A549 (cell line): ENCODE results near the gene CELA3B. TPM values are rescaled to one million over a fixed set of nuclear protein-coding genes. Genes with fewer than 3 reads are reported as not detected.

Experiments
- ATAC-seq, 2 experiments: fragments of 200-7000 bp in 1 of 2; fragments of >200 bp in 1 of 2; cut with Nextera tagmentation in 1 of 2; cut with Tn5 transposase in 1 of 2; 3 replicates each; pipeline versions ENCODE4 v1.8.0 to v1.9.1; 2018 to 2020; ENCODE audit warnings: mild to moderate bottlenecking in 1 of 2, moderate library complexity in 1 of 2
- CTCF ChIA-PET: fragments of 300-600 bp; sonication (Branson Sonifier 250); formaldehyde crosslinking; extraction: SDS; loops from one replicate; lab custom pipeline; 2021; ENCODE audit warnings: antibody characterized with exemption, inconsistent platforms; lab: Yijun Ruan, JAX
- POLR2A ChIA-PET: fragments of 350-600 bp; formaldehyde crosslinking; extraction: SDS; loops from one replicate; lab custom pipeline; 2021; ENCODE audit warnings: antibody characterized with exemption, inconsistent platforms; lab: Yijun Ruan, JAX
- DNase-seq, 2 experiments: peaks; one replicate each; pipeline versions ENCODE4 v3.0.0 to v3.0.0-alpha.2; 2011 to 2016; ENCODE audit warnings: low read depth in 1 of 2, low spot score in 1 of 2
- FAIRE-seq: peaks from 2 replicates; lab custom pipeline; 2011; peaks lifted over from hg19 to GRCh38; lab: Jason Lieb, UNC
- H3K27ac ChIP-seq, 2 experiments: fragments of >200 bp; sonication (Bioruptor Twin); formaldehyde crosslinking; 3 replicates each; pipeline ENCODE4 v1.5.1; 2016 to 2017
- H3K4me1 ChIP-seq: fragments of >200 bp; sonication (Bioruptor Twin); formaldehyde crosslinking; 3 replicates; pipeline ENCODE4 v1.6.1; 2016
- H3K4me2 ChIP-seq: fragments of >200 bp; sonication (Bioruptor Twin); formaldehyde crosslinking; 3 replicates; pipeline ENCODE4 v1.6.1; 2016
- H3K4me3 ChIP-seq: fragments of >200 bp; sonication (Bioruptor Twin); formaldehyde crosslinking; 3 replicates; pipeline ENCODE4 v1.5.1; 2016
- H3K9me3 ChIP-seq: fragments of >200 bp; sonication (Bioruptor Twin); formaldehyde crosslinking; 3 replicates; pipeline ENCODE4 v1.6.1; 2016
- CBX2 ChIP-seq: fragments of 200-600 bp; sonication (generic); IDR thresholded peaks from 2 replicates; pipeline ENCODE4 v1.6.1; 2016; ENCODE audit warnings: low read depth, mild to moderate bottlenecking, borderline replicate concordance
- CHD2 ChIP-seq: fragments of 150-350 bp; IDR thresholded peaks from 2 replicates; pipeline ENCODE4 v1.6.1; 2014; ENCODE audit warnings: low read length; ENCODE audit not compliant: partially characterized antibody
- CTCF ChIP-seq: fragments of >200 bp; sonication (Bioruptor Twin); formaldehyde crosslinking; IDR thresholded peaks from 3 replicates; pipeline ENCODE4 v1.5.1; 2016
- ELK1 ChIP-seq: fragments of 150-350 bp; IDR thresholded peaks from 2 replicates; pipeline ENCODE4 v1.6.1; 2014; ENCODE audit warnings: low read depth, mild to moderate bottlenecking, low read length
- FOSB ChIP-seq: fragments of 250-450 bp; sonication (Bioruptor Pico); IDR thresholded peaks from 2 replicates; pipeline ENCODE4 v1.5.0; 2020; ENCODE audit warnings: mild to moderate bottlenecking, moderate library complexity
- FOSL2 ChIP-seq, 2 experiments: fragments of 450-650 bp in 1 of 2; fragments of >200 bp in 1 of 2; sonication (Bioruptor Twin) in 1 of 2; formaldehyde crosslinking; IDR thresholded peaks; 2 replicates each; pipeline versions ENCODE4 v1.5.0 to v1.6.1; 2016 to 2020; ENCODE audit warnings: mild to moderate bottlenecking in 1 of 2, moderate library complexity in 1 of 2
- GATA3 ChIP-seq: IDR thresholded peaks from 2 replicates; pipeline ENCODE4 v1.6.1; 2012; ENCODE audit warnings: borderline replicate concordance
- HOXB13 ChIP-seq: fragments of 250-450 bp; sonication (Bioruptor Pico); IDR thresholded peaks from 2 replicates; pipeline ENCODE4 v1.5.0; 2020; ENCODE audit warnings: low read depth, mild to moderate bottlenecking, moderate library complexity
- JUNB ChIP-seq: fragments of >200 bp; sonication (Bioruptor Twin); formaldehyde crosslinking; IDR thresholded peaks from 2 replicates; pipeline ENCODE4 v1.6.1; 2016
- MAFK ChIP-seq: fragments of 450-650 bp; IDR thresholded peaks from 2 replicates; pipeline ENCODE4 v1.6.1; 2014; ENCODE audit not compliant: partially characterized antibody
- MAX ChIP-seq: IDR thresholded peaks from 2 replicates; pipeline ENCODE4 v1.6.1; 2012
- MAZ ChIP-seq: fragments of 150-350 bp; IDR thresholded peaks from 2 replicates; pipeline ENCODE4 v1.6.1; 2014; ENCODE audit warnings: antibody characterized with exemption, low read depth, low read length, borderline replicate concordance
- MYC ChIP-seq: IDR thresholded peaks from 2 replicates; pipeline ENCODE4 v1.6.1; 2012; ENCODE audit warnings: mild to moderate bottlenecking, inconsistent platforms, low read length, improper control_type of control experiment, borderline replicate concordance
- NPAS2 ChIP-seq: fragments of 250-450 bp; sonication (Bioruptor Pico); IDR thresholded peaks from 2 replicates; pipeline ENCODE4 v1.8.0; 2022; ENCODE audit warnings: mild to moderate bottlenecking, moderate library complexity, borderline replicate concordance
- PBX3 ChIP-seq: IDR thresholded peaks from 2 replicates; pipeline ENCODE4 v1.6.1; 2012
- RAD21 ChIP-seq, 2 experiments: fragments of >200 bp in 1 of 2; sonication (Bioruptor Twin) in 1 of 2; formaldehyde crosslinking in 1 of 2; IDR thresholded peaks in 1 of 2; conservative IDR thresholded peaks in 1 of 2; 2 replicates in 1 of 2; 3 replicates in 1 of 2; pipeline ENCODE4 v1.6.1; 2012 to 2018; ENCODE audit warnings: inconsistent platforms in 1 of 2
- REST ChIP-seq: fragments of 200-600 bp; sonication (generic); IDR thresholded peaks from 2 replicates; pipeline ENCODE4 v1.6.1; 2016; ENCODE audit warnings: antibody characterized with exemption, mild to moderate bottlenecking, moderate library complexity
- RFX5 ChIP-seq: fragments of 450-650 bp; IDR thresholded peaks from 2 replicates; pipeline ENCODE4 v1.7.1; 2014; ENCODE audit warnings: antibody characterized with exemption, mild to moderate bottlenecking, moderate library complexity
- RNF2 ChIP-seq: fragments of 200-600 bp; sonication (generic); IDR thresholded peaks from 2 replicates; pipeline ENCODE4 v1.6.1; 2016; ENCODE audit warnings: low read depth, mild to moderate bottlenecking, antibody characterized with exemption, moderate library complexity, borderline replicate concordance
- SMC3 ChIP-seq: fragments of >200 bp; sonication (Bioruptor Twin); formaldehyde crosslinking; IDR thresholded peaks from 3 replicates; pipeline ENCODE4 v1.6.1; 2018; ENCODE audit warnings: inconsistent platforms
- TP53 ChIP-seq: fragments of 250-450 bp; sonication (Bioruptor Pico); IDR thresholded peaks from 2 replicates; pipeline ENCODE4 v1.5.0; 2021; ENCODE audit warnings: mild to moderate bottlenecking, moderate library complexity
- ZFP36 ChIP-seq: fragments of 450-650 bp; IDR thresholded peaks from 2 replicates; pipeline ENCODE4 v1.6.1; 2014; ENCODE audit warnings: borderline replicate concordance; ENCODE audit not compliant: partially characterized antibody
- ZNF302 ChIP-seq: fragments of 250-450 bp; sonication (Bioruptor Pico); IDR thresholded peaks from 2 replicates; pipeline ENCODE4 v1.9.0; 2021; ENCODE audit warnings: inconsistent platforms, mild to moderate bottlenecking, moderate library complexity
- WGBS: methylation state at CpG from one replicate; pipeline ENCODE4 v1.1.6; 2017; ENCODE audit errors: missing lambda C conversion rate; 5-methylcytosine and 5-hydroxymethylcytosine counted together
- polyA plus RNA-seq, 4 experiments: library from polyadenylated mRNA; depleted of rRNA in 3 of 4; stranded (reverse); fragments of >200 nt; fragmentation: RNase III in 1 of 4; extraction: RNeasy Plus Mini Kit Qiagen cat#74134 plus additional on column Dnase treatment in 1 of 4; gene quantifications; 2 replicates in 3 of 4; 3 replicates in 1 of 4; pipeline ENCODE4 v1.2.3, GENCODE V29; 2011 to 2017

CELA3B gene
- polyA plus RNA-seq, 2 of the 4 experiments (the other 2 are of a cell fraction) = not detected

- TF ChIP-seq MAFK (no peak), ZFP36 (no peak), CHD2 (no peak), JUNB (no peak), ZNF302 (CRISPR knock-in tag) (no peak), MAZ (no peak), RNF2 (no peak), ELK1 (no peak), GATA3 (no peak), TP53 (no peak), CTCF (no peak), HOXB13 (CRISPR knock-in tag) (no peak), FOSB (no peak), MYC (no peak), REST (no peak)
- Histone ChIP-seq H3K4me1 (peaks cover 100% of the 10 kb centered on the region), H3K9me3 (no peaks in the 10 kb centered on the region), H3K4me2 (peak overlapping the region; percentile 92), H3K27ac (peak overlapping the region; percentile 98 to 100), H3K4me3 (peak overlapping the region; percentile 20; the same call in 2 of the 3 replicates)
- ChIA-PET CTCF (interaction anchor here (0.7 to 4.3 kb wide), 5 partner anchors 9 to 18 kb away, joined by 3 to 18 read pairs (median 4); no protein-coding TSS in a partner anchor), POLR2A (no interaction called here)
- 86% methylated on average over 6 of the region's 6 CpGs for WGBS
- FAIRE-seq (no peak), DNase-seq (no peak), ATAC-seq (peak; percentile 10 to 23; a peak in 5 of 6 replicates)
Observed at GRCh38 chr1:21930629-21931170, 46.1 kb upstream of the CELA3B start.

- ChIA-PET CTCF (interaction anchor here (0.7 to 1.2 kb wide), 5 partner anchors 9 to 108 kb away, joined by 3 to 6 read pairs (median 3); no protein-coding TSS in a partner anchor), POLR2A (interaction anchor here (1.0 to 1.1 kb wide), 2 partner anchors 11 to 18 kb away, joined by 3 to 4 read pairs; no protein-coding TSS in a partner anchor)
- Histone ChIP-seq H3K27ac (peak overlapping the region; percentile 98 to 100), H3K4me2 (peak overlapping the region; percentile 92), H3K9me3 (no peaks in the 10 kb centered on the region), H3K4me1 (peaks cover 95% of the 10 kb centered on the region), H3K4me3 (peak overlapping the region; percentile 20; the same call in 2 of the 3 replicates)
- ATAC-seq = peak; percentile 68 to 77
- WGBS = 0% methylated on average over 7 of the region's 16 CpGs
- peak; percentile 46 to 87 for DNase-seq
- FAIRE-seq = no peak
- TF ChIP-seq RAD21 (conservative IDR thresholded peaks at IDR 0.05 in 1 of 2, IDR thresholded peaks at IDR 0.05 in 1 of 2) (no peak; a peak in 1 of 5 replicates), FOSL2 (IDR thresholded peaks at IDR 0.05) (no peak), FOSL2 (CRISPR knock-in tag; IDR thresholded peaks at IDR 0.05) (peak; percentile 61), MAZ (no peak), RFX5 (no peak), SMC3 (0 out of 3 replicates have a peak, but pooled peaks have one; percentile 15), PBX3 (no peak), MAX (peak; percentile 74), NPAS2 (CRISPR knock-in tag) (no peak), CBX2 (no peak), ELK1 (no peak)
Observed at GRCh38 chr1:21931171-21932093, 45.4 kb upstream of the CELA3B start.
